ENCODE data around the gene C12orf75.

Gene C12orf75

DNA sequence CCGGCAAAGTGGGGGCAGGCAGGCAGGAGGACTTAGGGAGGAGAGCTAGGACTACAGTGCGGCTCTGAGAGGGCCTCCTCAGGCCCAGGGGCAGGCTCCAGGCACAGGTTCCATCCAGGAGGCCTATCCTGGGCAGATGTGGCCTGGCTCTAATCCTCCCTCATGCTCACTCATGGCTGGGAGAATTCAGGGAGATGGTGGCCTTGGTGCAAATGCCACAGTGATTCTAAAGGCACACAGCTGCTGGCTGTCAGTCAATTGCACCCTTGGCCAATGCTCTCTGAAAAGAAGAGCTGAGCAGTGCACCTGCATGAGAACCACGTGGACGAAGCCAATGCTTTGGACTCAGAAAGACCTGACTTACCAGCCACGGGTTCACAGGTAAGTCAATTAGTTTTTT lies 89.6 kb downstream of the C12orf75 start:
- DNase-seq, result peak; percentile 50

DNA sequence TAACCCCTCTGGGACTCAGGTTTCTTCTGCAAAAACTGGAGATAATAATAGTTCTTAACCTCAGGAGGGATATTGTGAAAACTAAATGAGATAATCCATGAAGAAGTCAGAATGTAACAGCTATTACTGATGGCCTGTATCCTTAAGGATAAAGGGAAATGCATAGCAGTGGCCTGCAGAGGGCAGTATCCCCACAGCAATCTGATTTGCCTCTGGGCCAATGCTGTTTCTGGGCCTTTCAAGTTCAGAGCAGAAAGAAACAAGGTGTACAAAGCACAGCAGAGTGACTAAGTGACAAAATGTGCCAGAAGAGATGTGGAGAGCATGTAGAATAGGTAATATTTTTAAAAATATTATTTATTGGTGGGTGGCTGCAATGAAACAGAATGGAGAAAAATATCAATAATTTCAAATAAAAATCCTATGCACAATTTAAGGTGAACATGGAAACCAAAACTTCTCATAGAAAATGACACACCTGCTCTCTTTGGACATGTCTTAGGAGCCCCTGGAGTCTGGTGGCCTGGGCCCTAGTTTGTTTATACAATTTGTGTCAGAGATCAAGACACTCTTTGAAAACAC lies 90.3 kb downstream of the C12orf75 start:
- DNase-seq, result peak; percentile 4
